ENCODE measurements around the gene PPFIA3. TPM values are rescaled to one million over a fixed set of nuclear protein-coding genes. Genes with fewer than 3 reads are reported as not detected.

PPFIA3 gene
- total and polyA plus RNA-seq, 3 experiments from 2014 or later, result 0.56 to 3.3 (median 3.2) TPM

GRCh38 chr19:49189259-49189658 lies 69.9 kb downstream of the PPFIA3 start:
- H3K9me3 Mint-ChIP-seq, result peaks cover 0 to 11% (median 6%) of the 10 kb centered on the region in 5 donors
- peaks cover 8 to 10% of the 10 kb centered on the region in 2 donors for H3K27me3 Mint-ChIP-seq
- peaks cover 9 to 11% (median 10%) of the 10 kb centered on the region in 3 donors for H3K4me1 Mint-ChIP-seq
- no peak for DNase-seq
- Histone ChIP-seq H3K36me3 (ENCODE audit: insufficient read depth, low read length) (no peaks in the 10 kb centered on the region), H3K9me3 (ENCODE audit: low read length) (no peaks in the 10 kb centered on the region), H3K4me3 (ENCODE audit: low read length) (no peak overlapping the region), H3K4me1 (ENCODE audit: insufficient read depth, low read length) (peaks cover 8% of the 10 kb centered on the region), H3K27me3 (ENCODE audit: insufficient read depth, low read length, poor library complexity, severe bottlenecking) (no peaks in the 10 kb centered on the region), H3K27ac (ENCODE audit: low read depth, low read length) (no peak overlapping the region)
- no peak overlapping the region for H3K4me3 Mint-ChIP-seq
- ChIA-PET POLR2A (no interaction called here), CTCF (no interaction called here)
- no peaks in the 10 kb centered on the region for H3K36me3 Mint-ChIP-seq
- H3K27ac Mint-ChIP-seq, result no peak overlapping the region

GRCh38 chr19:49190781-49191180 lies 71.4 kb downstream of the PPFIA3 start:
- ChIA-PET CTCF (no interaction called here), POLR2A (no interaction called here)
- H3K27me3 Mint-ChIP-seq, result peaks cover 10% of the 10 kb centered on the region in 2 donors
- DNase-seq, result no peak
- peaks cover 9 to 11% (median 10%) of the 10 kb centered on the region in 3 donors for H3K4me1 Mint-ChIP-seq
- no peaks in the 10 kb centered on the region for H3K36me3 Mint-ChIP-seq
- no peak overlapping the region for H3K27ac Mint-ChIP-seq
- Histone ChIP-seq H3K27me3 (ENCODE audit: insufficient read depth, low read length, poor library complexity, severe bottlenecking) (no peaks in the 10 kb centered on the region), H3K4me1 (ENCODE audit: insufficient read depth, low read length) (peaks cover 8% of the 10 kb centered on the region), H3K27ac (ENCODE audit: low read depth, low read length) (no peak overlapping the region), H3K4me3 (ENCODE audit: low read length) (no peak overlapping the region), H3K9me3 (ENCODE audit: low read length) (no peaks in the 10 kb centered on the region), H3K36me3 (ENCODE audit: insufficient read depth, low read length) (no peaks in the 10 kb centered on the region)
- H3K9me3 Mint-ChIP-seq, result peaks cover 0 to 3% (median 2%) of the 10 kb centered on the region in 5 donors
- no peak overlapping the region for H3K4me3 Mint-ChIP-seq

GRCh38 chr19:49193822-49194394 lies 74.6 kb downstream of the PPFIA3 start:
- H3K27ac Mint-ChIP-seq, result no peak overlapping the region
- Histone ChIP-seq H3K27me3 (ENCODE audit: insufficient read depth, low read length, poor library complexity, severe bottlenecking) (no peaks in the 10 kb centered on the region), H3K36me3 (ENCODE audit: insufficient read depth, low read length) (no peaks in the 10 kb centered on the region), H3K4me3 (ENCODE audit: low read length) (no peak overlapping the region), H3K27ac (ENCODE audit: low read depth, low read length) (no peak overlapping the region), H3K4me1 (ENCODE audit: insufficient read depth, low read length) (peaks cover 8% of the 10 kb centered on the region), H3K9me3 (ENCODE audit: low read length) (no peaks in the 10 kb centered on the region)
- H3K4me1 Mint-ChIP-seq, result peaks cover 10% of the 10 kb centered on the region in 3 donors
- H3K27me3 Mint-ChIP-seq, result peaks cover 6 to 12% of the 10 kb centered on the region in 2 donors
- H3K36me3 Mint-ChIP-seq, result no peaks in the 10 kb centered on the region
- ChIA-PET CTCF (no interaction called here), POLR2A (no interaction called here)
- no peak overlapping the region for H3K4me3 Mint-ChIP-seq
- DNase-seq, result no peak
- H3K9me3 Mint-ChIP-seq, result no peaks in the 10 kb centered on the region

GRCh38 chr19:49194408-49194807 lies 75.1 kb downstream of the PPFIA3 start:
- Histone ChIP-seq H3K4me3 (ENCODE audit: low read length) (no peak overlapping the region), H3K4me1 (ENCODE audit: insufficient read depth, low read length) (peaks cover 6% of the 10 kb centered on the region), H3K27me3 (ENCODE audit: insufficient read depth, low read length, poor library complexity, severe bottlenecking) (no peaks in the 10 kb centered on the region), H3K27ac (ENCODE audit: low read depth, low read length) (no peak overlapping the region), H3K9me3 (ENCODE audit: low read length) (no peaks in the 10 kb centered on the region), H3K36me3 (ENCODE audit: insufficient read depth, low read length) (no peaks in the 10 kb centered on the region)
- Mint-ChIP-seq H3K27me3 (peaks cover 3 to 10% of the 10 kb centered on the region in 2 donors), H3K9me3 (no peaks in the 10 kb centered on the region), H3K4me3 (no peak overlapping the region), H3K27ac (no peak overlapping the region), H3K36me3 (no peaks in the 10 kb centered on the region), H3K4me1 (peaks cover 8 to 10% (median 10%) of the 10 kb centered on the region in 3 donors)
- CTCF ChIA-PET, result no interaction called here
- no peak for DNase-seq
- POLR2A ChIA-PET, result no interaction called here

GRCh38 chr19:49196527-49197240 lies 77.3 kb downstream of the PPFIA3 start:
- CTCF ChIA-PET, result interaction anchor here (1.6 kb wide), 1 partner anchor 99 kb away, joined by 6 read pairs; no protein-coding TSS in a partner anchor
- peaks cover 0 to 7% (median 5%) of the 10 kb centered on the region in 3 donors for H3K4me1 Mint-ChIP-seq
- POLR2A ChIA-PET, result no interaction called here
- no peaks in the 10 kb centered on the region for H3K4me1 ChIP-seq (ENCODE audit: insufficient read depth, low read length)
- DNase-seq, result no peak
- peaks cover 3 to 10% of the 10 kb centered on the region in 2 donors for H3K27me3 Mint-ChIP-seq
- H3K9me3 ChIP-seq (ENCODE audit: low read length), result no peaks in the 10 kb centered on the region
- H3K27me3 ChIP-seq (ENCODE audit: insufficient read depth, low read length, poor library complexity, severe bottlenecking), result no peaks in the 10 kb centered on the region
- H3K4me3 ChIP-seq (ENCODE audit: low read length), result no peak overlapping the region
- no peaks in the 10 kb centered on the region for H3K9me3 Mint-ChIP-seq
- no peak overlapping the region for H3K4me3 Mint-ChIP-seq
- H3K27ac Mint-ChIP-seq, result peak overlapping the region in 1 of 8 donors; percentile 60
- no peak overlapping the region for H3K27ac ChIP-seq (ENCODE audit: low read depth, low read length)
- H3K36me3 ChIP-seq (ENCODE audit: insufficient read depth, low read length), result no peaks in the 10 kb centered on the region
- H3K36me3 Mint-ChIP-seq, result no peaks in the 10 kb centered on the region

- Mint-ChIP-seq H3K27ac (no peak overlapping the region), H3K27me3 (peaks cover 4 to 8% of the 10 kb centered on the region in 2 donors), H3K36me3 (peaks cover 0 to 2% (median 0%) of the 10 kb centered on the region in 3 donors), H3K9me3 (no peaks in the 10 kb centered on the region), H3K4me1 (peaks cover 0 to 7% (median 5%) of the 10 kb centered on the region in 3 donors), H3K4me3 (no peak overlapping the region)
- no peaks in the 10 kb centered on the region for H3K9me3 ChIP-seq (ENCODE audit: low read length)
- H3K27me3 ChIP-seq (ENCODE audit: insufficient read depth, low read length, poor library complexity, severe bottlenecking), result no peaks in the 10 kb centered on the region
- no peaks in the 10 kb centered on the region for H3K4me1 ChIP-seq (ENCODE audit: insufficient read depth, low read length)
- H3K27ac ChIP-seq (ENCODE audit: low read depth, low read length), result no peak overlapping the region
- no peak overlapping the region for H3K4me3 ChIP-seq (ENCODE audit: low read length)
- CTCF ChIA-PET, result interaction anchor here (1.5 kb wide), 1 partner anchor 8 kb away, joined by 4 read pairs; no protein-coding TSS in a partner anchor
- DNase-seq, result no peak
- POLR2A ChIA-PET, result no interaction called here
- no peaks in the 10 kb centered on the region for H3K36me3 ChIP-seq (ENCODE audit: insufficient read depth, low read length)
These were observed 81.0 kb downstream of the PPFIA3 start for GRCh38 chr19:49200238-49200862.

Other genes with a start within 250 kb of the PPFIA3 start
- 10 to 100 TPM; 67.1 to 69.3 TPM for gene PPP1R15A, start 247.1 kb upstream of the PPFIA3 start, total RNA-seq
- gene PPP1R15A, start 247.1 kb upstream of the PPFIA3 start, polyA plus RNA-seq, result 159 TPM
- gene TULP2, start 220.8 kb upstream of the PPFIA3 start, total RNA-seq, result not detected
- not detected for gene TULP2, start 220.8 kb upstream of the PPFIA3 start, polyA plus RNA-seq
- 10 to 100 TPM; 86.8 to 93.3 TPM for gene NUCB1, start 219.2 kb upstream of the PPFIA3 start, total RNA-seq
- gene NUCB1, start 219.2 kb upstream of the PPFIA3 start, polyA plus RNA-seq, result 147 TPM
- under 1 TPM; 0.42 to 0.53 TPM for gene DHDH, start 185.8 kb upstream of the PPFIA3 start, total RNA-seq
- gene DHDH, start 185.8 kb upstream of the PPFIA3 start, polyA plus RNA-seq, result 0.31 TPM
- gene BAX, start 164.7 kb upstream of the PPFIA3 start, total RNA-seq, result 100 to 1,000 TPM; 315 to 331 TPM
- 79.5 TPM for gene BAX, start 164.7 kb upstream of the PPFIA3 start, polyA plus RNA-seq
- 1,000 to 10,000 TPM; 1,478 to 1,489 TPM for gene FTL, start 154.2 kb upstream of the PPFIA3 start, total RNA-seq
- 4,521 TPM for gene FTL, start 154.2 kb upstream of the PPFIA3 start, polyA plus RNA-seq
- gene GYS1, start 126.2 kb upstream of the PPFIA3 start, total RNA-seq, result 10 to 100 TPM; 38.2 to 38.9 TPM
- 31.5 TPM for gene GYS1, start 126.2 kb upstream of the PPFIA3 start, polyA plus RNA-seq
- gene RUVBL2, start 125.7 kb upstream of the PPFIA3 start, total RNA-seq, result 100 to 1,000 TPM; 147 to 159 TPM
- gene RUVBL2, start 125.7 kb upstream of the PPFIA3 start, polyA plus RNA-seq, result 67.9 TPM
- gene LHB, start 102.5 kb upstream of the PPFIA3 start, total RNA-seq, result not detected
- gene LHB, start 102.5 kb upstream of the PPFIA3 start, polyA plus RNA-seq, result not detected
- not detected for gene CGB3, start 95.2 kb upstream of the PPFIA3 start, total RNA-seq
- not detected for gene CGB3, start 95.2 kb upstream of the PPFIA3 start, polyA plus RNA-seq
- gene CGB2, start 87.7 kb upstream of the PPFIA3 start, total RNA-seq, result not detected
- gene CGB2, start 87.7 kb upstream of the PPFIA3 start, polyA plus RNA-seq, result not detected
- gene CGB1, start 82.6 kb upstream of the PPFIA3 start, total RNA-seq, result not detected
- not detected for gene CGB1, start 82.6 kb upstream of the PPFIA3 start, polyA plus RNA-seq
- gene CGB5, start 75.7 kb upstream of the PPFIA3 start, total RNA-seq, result not detected
- not detected for gene CGB5, start 75.7 kb upstream of the PPFIA3 start, polyA plus RNA-seq
- not detected for gene CGB8, start 70.4 kb upstream of the PPFIA3 start, total RNA-seq
- gene CGB8, start 70.4 kb upstream of the PPFIA3 start, polyA plus RNA-seq, result not detected
- not detected for gene CGB7, start 61.8 kb upstream of the PPFIA3 start, total RNA-seq
- not detected for gene CGB7, start 61.8 kb upstream of the PPFIA3 start, polyA plus RNA-seq
- not detected for gene NTF4, start 54.7 kb upstream of the PPFIA3 start, total RNA-seq
- gene NTF4, start 54.7 kb upstream of the PPFIA3 start, polyA plus RNA-seq, result not detected
- gene KCNA7, start 46.8 kb upstream of the PPFIA3 start, total RNA-seq, result not detected
- not detected for gene KCNA7, start 46.8 kb upstream of the PPFIA3 start, polyA plus RNA-seq
- gene SNRNP70, start 34.1 kb upstream of the PPFIA3 start, total RNA-seq, result 100 to 1,000 TPM; 210 to 221 TPM
- 66.2 TPM for gene SNRNP70, start 34.1 kb upstream of the PPFIA3 start, polyA plus RNA-seq
- 1 to 10 TPM; 4.0 to 5.1 TPM for gene LIN7B, start 5.2 kb upstream of the PPFIA3 start, total RNA-seq
- gene LIN7B, start 5.2 kb upstream of the PPFIA3 start, polyA plus RNA-seq, result 8.1 TPM
- 1 to 10 TPM; 1.4 to 2.5 TPM for gene C19orf73, start 401 bp upstream of the PPFIA3 start, total RNA-seq
- 3.1 TPM for gene C19orf73, start 401 bp upstream of the PPFIA3 start, polyA plus RNA-seq
- gene HRC, start 35.9 kb downstream of the PPFIA3 start, total RNA-seq, result not detected
- gene HRC, start 35.9 kb downstream of the PPFIA3 start, polyA plus RNA-seq, result not detected
- gene TRPM4, start 38.2 kb downstream of the PPFIA3 start, total RNA-seq, result not detected
- not detected for gene TRPM4, start 38.2 kb downstream of the PPFIA3 start, polyA plus RNA-seq
- gene SLC6A16, start 205.6 kb downstream of the PPFIA3 start, total RNA-seq, result 1 to 10 TPM; 1.1 to 1.2 TPM
- gene SLC6A16, start 205.6 kb downstream of the PPFIA3 start, polyA plus RNA-seq, result 1.7 TPM
- gene CD37, start 215.9 kb downstream of the PPFIA3 start, total RNA-seq, result 100 to 1,000 TPM; 116 to 127 TPM
- gene CD37, start 215.9 kb downstream of the PPFIA3 start, polyA plus RNA-seq, result 188 TPM
- not detected for gene TEAD2, start 242.9 kb downstream of the PPFIA3 start, total RNA-seq
- gene TEAD2, start 242.9 kb downstream of the PPFIA3 start, polyA plus RNA-seq, result not detected
- gene DKKL1, start 244.3 kb downstream of the PPFIA3 start, total RNA-seq, result not detected
- not detected for gene DKKL1, start 244.3 kb downstream of the PPFIA3 start, polyA plus RNA-seq